Activated CD8-positive, alpha-beta T cell treated with anti-CD3 and anti-CD28 coated beads for 36 hours (primary cell): Measurements from ENCODE around the gene EXOSC10. TPM values are rescaled to one million over a fixed set of nuclear protein-coding genes. Genes with fewer than 3 reads are reported as not detected.
A peak's percentile ranks its signal among the peaks of the same experiment; 100 is the strongest.
"Not testable (repeated sequence)": the region's sequence is repeated elsewhere in the genome, so short reads cannot be mapped to it uniquely, and the experiment has no call there.

ENCODE experiments used
- ATAC-seq: fragments of 200-7000 bp; cut with Tn5 transposase; one replicate; pipeline ENCODE4 v1.10.0; 2021; ENCODE audit warnings: mild to moderate bottlenecking, moderate library complexity
- CTCF ChIA-PET: fragments of 350-600 bp; sonication (Branson Sonifier 250); formaldehyde crosslinking; loops from one replicate; lab custom pipeline; 2021; ENCODE audit warnings: antibody characterized with exemption; lab: Charles Lee
- POLR2A ChIA-PET: fragments of 350-600 bp; sonication (Branson Sonifier 250); formaldehyde crosslinking; loops from one replicate; lab custom pipeline; 2021; ENCODE audit warnings: antibody characterized with exemption; lab: Charles Lee
- DNase-seq: peaks from one replicate; pipeline ENCODE4 v3.0.0-alpha.2; 2020
- H3K27ac Mint-ChIP-seq: one replicate; pipeline ENCODE4 v1.8.0; 2021; ENCODE audit warnings: mild to moderate bottlenecking, mixed read lengths
- H3K27me3 Mint-ChIP-seq: one replicate; pipeline ENCODE4 v1.8.0; 2021; ENCODE audit warnings: mixed read lengths
- H3K36me3 Mint-ChIP-seq: one replicate; pipeline ENCODE4 v1.8.0; 2021; ENCODE audit warnings: low read depth, mixed read lengths
- H3K4me1 Mint-ChIP-seq: one replicate; pipeline ENCODE4 v1.8.0; 2021; ENCODE audit warnings: low read depth, mixed read lengths
- H3K4me3 Mint-ChIP-seq: one replicate; pipeline ENCODE4 v1.8.0; 2021; ENCODE audit warnings: mild to moderate bottlenecking, moderate library complexity, mixed read lengths
- H3K9me3 Mint-ChIP-seq: one replicate; pipeline ENCODE4 v1.8.0; 2021; ENCODE audit warnings: mixed read lengths
- intact Hi-C: fragments of 100-400 bp; cut with micrococcal nuclease; formaldehyde crosslinking; loops from one replicate; pipeline ENCODE4 v1.10.0; 2022
- total RNA-seq, 2 experiments: library from RNA; stranded (reverse); gene quantifications; one replicate each; pipeline ENCODE4 v1.2.3, GENCODE V29; 2021
- TF ChIP-seq, protein P1 (sequence below): fragments of 200-600 bp; IDR thresholded peaks from one replicate; pipeline ENCODE4 v1.8.0; 2022; ENCODE audit warnings: antibody characterized with exemption, mild to moderate bottlenecking

The EXOSC10 gene
- total RNA-seq, 2 experiments from 2014 or later, result 66.6 to 69.8 TPM

DNA sequence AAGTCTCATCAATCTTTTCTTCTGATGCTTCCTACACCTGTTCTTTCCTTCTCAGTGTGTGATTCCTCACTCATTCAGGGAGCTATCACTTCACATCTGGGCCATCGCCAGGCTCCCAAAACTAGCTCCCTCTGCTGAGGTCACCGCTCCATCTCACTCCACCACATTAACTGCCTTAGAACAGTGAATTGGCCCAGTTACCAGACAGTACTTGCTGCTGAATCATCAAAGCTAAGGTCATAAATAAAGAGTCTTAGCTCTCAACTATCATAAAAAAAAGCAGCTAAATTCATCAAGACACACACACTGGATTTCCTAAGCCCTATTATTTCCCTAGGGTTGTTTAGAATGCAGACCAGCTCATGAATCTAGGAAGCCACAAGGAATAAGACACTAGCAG is 21.0 kb downstream of the EXOSC10 start:
- no peak for ATAC-seq
- TF ChIP-seq, protein P1, sequence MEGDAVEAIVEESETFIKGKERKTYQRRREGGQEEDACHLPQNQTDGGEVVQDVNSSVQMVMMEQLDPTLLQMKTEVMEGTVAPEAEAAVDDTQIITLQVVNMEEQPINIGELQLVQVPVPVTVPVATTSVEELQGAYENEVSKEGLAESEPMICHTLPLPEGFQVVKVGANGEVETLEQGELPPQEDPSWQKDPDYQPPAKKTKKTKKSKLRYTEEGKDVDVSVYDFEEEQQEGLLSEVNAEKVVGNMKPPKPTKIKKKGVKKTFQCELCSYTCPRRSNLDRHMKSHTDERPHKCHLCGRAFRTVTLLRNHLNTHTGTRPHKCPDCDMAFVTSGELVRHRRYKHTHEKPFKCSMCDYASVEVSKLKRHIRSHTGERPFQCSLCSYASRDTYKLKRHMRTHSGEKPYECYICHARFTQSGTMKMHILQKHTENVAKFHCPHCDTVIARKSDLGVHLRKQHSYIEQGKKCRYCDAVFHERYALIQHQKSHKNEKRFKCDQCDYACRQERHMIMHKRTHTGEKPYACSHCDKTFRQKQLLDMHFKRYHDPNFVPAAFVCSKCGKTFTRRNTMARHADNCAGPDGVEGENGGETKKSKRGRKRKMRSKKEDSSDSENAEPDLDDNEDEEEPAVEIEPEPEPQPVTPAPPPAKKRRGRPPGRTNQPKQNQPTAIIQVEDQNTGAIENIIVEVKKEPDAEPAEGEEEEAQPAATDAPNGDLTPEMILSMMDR, result no peak
- Mint-ChIP-seq H3K27me3 (no peaks in the 10 kb centered on the region), H3K27ac (peak overlapping the region; percentile 12), H3K9me3 (no peaks in the 10 kb centered on the region), H3K36me3 (peaks cover 44% of the 10 kb centered on the region), H3K4me1 (peaks cover 4% of the 10 kb centered on the region), H3K4me3 (no peak overlapping the region)
- ChIA-PET POLR2A (interaction anchor here (1.0 to 1.8 kb wide), 3 partner anchors 15 to 24 kb away, joined by 4 to 5 read pairs (median 5); partner anchors contain the start of gene EXOSC10), CTCF (no interaction called here)
- intact Hi-C loops, result no loop called here
- no peak for DNase-seq

DNA sequence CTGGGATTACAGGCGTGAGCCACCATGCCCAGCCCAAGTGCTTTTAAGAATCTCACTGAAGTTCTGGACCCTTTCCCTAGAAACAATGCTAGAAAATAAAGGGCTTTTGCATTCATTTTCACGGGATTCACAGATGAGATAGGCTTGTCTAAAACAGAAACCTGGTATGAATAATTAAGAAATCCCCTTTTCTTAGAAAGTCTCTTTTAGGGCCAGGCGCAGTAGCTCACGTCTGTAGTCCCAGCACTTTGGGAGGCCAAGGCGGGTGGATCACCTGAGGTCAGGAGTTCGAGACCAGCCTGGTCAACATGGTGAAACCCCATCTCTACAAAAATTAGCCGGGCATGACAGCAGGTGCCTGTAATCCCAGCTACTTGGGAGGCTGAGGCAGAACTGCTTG is 26.3 kb downstream of the EXOSC10 start:
- POLR2A ChIA-PET, result interaction anchor here (0.8 to 0.9 kb wide), 3 partner anchors 8 to 26 kb away, joined by 3 to 4 read pairs (median 3); partner anchors contain the start of gene EXOSC10
- not testable (repeated sequence) for DNase-seq
- H3K36me3 Mint-ChIP-seq, result peaks cover 57% of the 10 kb centered on the region

DNA sequence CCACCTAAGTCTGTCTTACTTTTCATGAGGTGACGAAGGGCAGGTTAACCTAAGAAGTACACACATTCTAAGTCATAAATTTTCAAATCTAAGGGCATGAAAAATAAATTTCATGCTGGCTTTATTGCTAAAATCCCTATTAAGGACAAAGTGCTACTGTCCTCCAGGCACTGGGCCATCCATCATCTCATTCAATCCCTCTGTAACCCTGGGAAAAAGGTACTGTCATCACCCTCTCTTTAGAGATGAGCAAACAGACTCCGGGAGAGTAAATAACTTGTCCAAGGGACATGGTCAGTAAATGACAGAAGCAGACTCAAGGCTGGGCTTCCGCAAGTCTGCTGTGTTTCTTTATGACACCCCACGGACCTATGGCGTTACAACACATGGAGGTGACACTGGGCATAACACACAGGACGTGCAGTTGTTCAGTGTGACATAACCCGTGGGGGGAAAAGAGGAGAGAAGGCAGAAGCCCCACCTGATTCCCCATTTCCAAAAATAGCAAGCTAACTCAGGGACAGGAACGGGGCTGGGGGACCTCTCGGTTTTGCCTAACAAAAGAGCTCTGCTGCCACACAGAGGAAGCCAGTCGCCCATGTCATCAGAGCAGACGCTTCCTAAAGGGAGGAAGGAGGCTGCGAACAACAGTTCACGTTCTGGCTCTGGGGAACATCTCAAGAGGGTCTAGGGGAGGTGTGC is 27.3 kb downstream of the EXOSC10 start:
- intact Hi-C loops, result loop anchor here (5.0 kb wide), 1 partner anchor 35 kb away; no protein-coding TSS in a partner anchor
- Mint-ChIP-seq H3K9me3 (no peaks in the 10 kb centered on the region), H3K36me3 (peaks cover 61% of the 10 kb centered on the region), H3K4me1 (peaks cover 19% of the 10 kb centered on the region), H3K27me3 (no peaks in the 10 kb centered on the region), H3K4me3 (no peak overlapping the region), H3K27ac (peak overlapping the region; percentile 57)
- TF ChIP-seq, protein P1, result no peak
- ChIA-PET CTCF (interaction anchor here (0.7 to 4.8 kb wide), 4 partner anchors 9 to 40 kb away, joined by 3 to 31 read pairs (median 4); no protein-coding TSS in a partner anchor), POLR2A (interaction anchor here (0.8 to 0.9 kb wide), 3 partner anchors 9 to 27 kb away, joined by 3 to 4 read pairs (median 3); partner anchors contain the start of gene EXOSC10)
- DNase-seq, result no peak
- no peak for ATAC-seq

More for the DNA sequence above, 26.3 kb downstream of the EXOSC10 start:
- peaks cover 19% of the 10 kb centered on the region for H3K4me1 Mint-ChIP-seq
- CTCF ChIA-PET, result interaction anchor here (1.0 to 4.8 kb wide), 3 partner anchors 12 to 39 kb away, joined by 3 to 31 read pairs (median 4); no protein-coding TSS in a partner anchor
- not testable (repeated sequence) for ATAC-seq, H3K9me3 Mint-ChIP-seq, H3K27me3 Mint-ChIP-seq, H3K4me3 Mint-ChIP-seq
- peak overlapping the region; percentile 46 for H3K27ac Mint-ChIP-seq
- intact Hi-C loops, result loop anchor here (5.0 kb wide), 1 partner anchor 36 kb away; no protein-coding TSS in a partner anchor

DNA sequence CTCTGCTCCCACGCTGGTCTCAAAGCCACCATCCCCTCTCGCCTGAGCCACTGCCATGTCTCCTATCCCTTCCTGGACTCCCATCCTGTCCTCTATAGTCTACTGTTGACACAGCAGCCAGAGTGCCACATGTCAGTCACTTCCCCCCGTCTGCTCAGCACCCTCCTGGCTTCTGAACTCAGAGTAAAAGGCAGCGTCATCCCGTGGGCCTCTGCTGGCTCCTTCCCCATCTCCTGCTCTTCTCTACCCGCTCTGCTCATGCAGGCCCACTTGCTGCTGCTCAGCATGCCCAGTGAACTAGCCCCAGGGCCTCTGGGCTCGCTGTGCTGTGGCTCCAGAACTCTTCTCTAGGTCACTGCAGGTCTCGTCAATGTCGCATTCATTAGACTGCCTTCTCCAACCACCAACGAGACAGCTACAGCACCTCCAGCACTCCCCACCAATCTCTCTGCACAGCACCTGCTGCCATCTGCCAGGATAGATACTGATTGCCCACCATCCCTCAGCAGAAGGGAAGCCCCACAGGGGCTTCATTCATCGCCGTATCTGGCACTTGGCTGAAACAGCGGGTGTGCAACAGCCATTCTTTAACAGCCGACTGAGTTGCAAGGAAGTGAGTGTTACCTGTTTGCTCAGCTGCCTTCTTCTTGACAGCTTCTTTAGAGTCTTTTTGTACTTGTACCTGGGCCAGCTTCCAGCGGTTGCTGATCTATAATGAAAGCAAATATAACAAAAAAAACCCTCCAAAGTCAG is 28.0 kb downstream of the EXOSC10 start:
- Mint-ChIP-seq H3K4me3 (no peak overlapping the region), H3K27ac (peak overlapping the region; percentile 31), H3K36me3 (peaks cover 62% of the 10 kb centered on the region), H3K9me3 (no peaks in the 10 kb centered on the region), H3K4me1 (peaks cover 19% of the 10 kb centered on the region), H3K27me3 (no peaks in the 10 kb centered on the region)
- intact Hi-C loops, result loop anchor here (5.0 kb wide), 1 partner anchor 34 kb away; no protein-coding TSS in a partner anchor
- TF ChIP-seq, protein P1, result no peak
- DNase-seq (no peak), ATAC-seq (no peak)
- ChIA-PET CTCF (interaction anchor here (1.2 to 4.8 kb wide), 2 partner anchors 9 to 34 kb away, joined by 3 to 31 read pairs; no protein-coding TSS in a partner anchor), POLR2A (interaction anchor here (1.0 to 2.5 kb wide), 2 partner anchors 10 to 27 kb away, joined by 3 to 13 read pairs; partner anchors contain the start of gene EXOSC10)

DNA sequence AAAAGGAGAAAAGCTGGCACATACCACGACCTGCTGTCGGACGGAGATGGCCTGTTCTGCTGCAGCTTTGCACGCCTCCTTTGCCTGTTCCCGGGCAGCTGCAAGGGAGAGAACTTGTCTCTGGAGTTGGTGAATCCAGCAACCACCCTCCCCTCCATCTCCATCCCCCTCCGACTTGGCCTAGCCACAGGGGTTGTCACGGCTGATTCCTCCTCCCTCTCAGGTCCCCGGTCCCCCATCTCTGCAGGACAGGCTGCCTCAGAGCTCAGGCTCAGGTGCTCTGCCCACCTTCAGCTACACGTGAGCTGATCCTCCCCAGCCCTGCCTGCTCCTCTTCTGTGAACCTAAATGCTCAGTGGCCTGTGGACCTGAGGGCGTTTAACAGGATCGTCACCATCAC is 28.8 kb downstream of the EXOSC10 start:
- Mint-ChIP-seq H3K9me3 (no peaks in the 10 kb centered on the region), H3K27me3 (no peaks in the 10 kb centered on the region), H3K27ac (peak overlapping the region; percentile 31), H3K4me3 (no peak overlapping the region), H3K36me3 (peaks cover 62% of the 10 kb centered on the region), H3K4me1 (peaks cover 19% of the 10 kb centered on the region)
- DNase-seq (no peak), ATAC-seq (no peak)
- intact Hi-C loops, result loop anchor here (5.0 kb wide), 1 partner anchor 34 kb away; no protein-coding TSS in a partner anchor
- ChIA-PET CTCF (interaction anchor here (1.2 to 4.8 kb wide), 2 partner anchors 8 to 33 kb away, joined by 3 to 31 read pairs; no protein-coding TSS in a partner anchor), POLR2A (interaction anchor here (1.0 to 2.5 kb wide), 3 partner anchors 10 to 28 kb away, joined by 3 to 13 read pairs (median 6); partner anchors contain the start of gene EXOSC10)
- TF ChIP-seq, protein P1, result no peak
